CD4-positive, alpha-beta T cell (primary cell): Measurements from ENCODE around the gene TMEM184B. TPM values are rescaled to one million over a fixed set of nuclear protein-coding genes. Genes with fewer than 3 reads are reported as not detected.
A peak's percentile ranks its signal among the peaks of the same experiment; 100 is the strongest.

Experiments
- ATAC-seq: fragments of 200-7000 bp; cut with Tn5 transposase; one replicate; pipeline ENCODE4 v1.10.0; 2022; ENCODE audit warnings: mild to moderate bottlenecking; ENCODE audit not compliant: poor library complexity
- CTCF ChIA-PET: fragments of 350-600 bp; sonication (Branson Sonifier 250); formaldehyde crosslinking; loops from one replicate; lab custom pipeline; 2021; ENCODE audit warnings: antibody characterized with exemption, inconsistent platforms; lab: Charles Lee
- POLR2A ChIA-PET: fragments of 350-600 bp; sonication (Branson Sonifier 250); formaldehyde crosslinking; loops from one replicate; lab custom pipeline; 2021; ENCODE audit warnings: antibody characterized with exemption, inconsistent platforms; lab: Charles Lee
- DNase-seq, 14 experiments: peaks; one replicate each; pipeline ENCODE4 v3.0.0-alpha.2; 2013 to 2020; ENCODE audit warnings: mixed read lengths in 2 of 14
- H3K27ac ChIP-seq, 2 donors: one replicate each; pipeline versions ENCODE4 v1.5.1 to v1.7.0; 2013; ENCODE audit warnings: low read length in 2 of 2, low read depth in 1 of 2, mild to moderate bottlenecking in 1 of 2
- H3K27me3 ChIP-seq, 2 experiments: 1 replicate in 1 of 2; 2 replicates in 1 of 2; pipeline versions ENCODE4 v1.6.1 to v1.7.0; 2013; ENCODE audit warnings: low read length in 2 of 2, control low read depth in 1 of 2, mild to moderate bottlenecking in 1 of 2, moderate library complexity in 1 of 2; ENCODE audit not compliant: insufficient read depth in 2 of 2, control insufficient read depth in 1 of 2
- H3K36me3 ChIP-seq: one replicate; pipeline ENCODE4 v1.6.1; 2013; ENCODE audit warnings: low read length, control low read depth; ENCODE audit not compliant: insufficient read depth
- H3K4me1 ChIP-seq: one replicate; pipeline ENCODE4 v1.6.1; 2013; ENCODE audit warnings: low read length, control low read depth; ENCODE audit not compliant: insufficient read depth
- H3K4me3 ChIP-seq: one replicate; pipeline ENCODE4 v1.5.1; 2013; ENCODE audit warnings: mild to moderate bottlenecking, low read length, moderate library complexity
- H3K9me3 ChIP-seq, 2 experiments: 1 replicate in 1 of 2; 2 replicates in 1 of 2; pipeline versions ENCODE4 v1.6.1 to v1.7.0; 2013; ENCODE audit warnings: low read length in 2 of 2, mild to moderate bottlenecking in 2 of 2, control low read depth in 1 of 2, moderate library complexity in 1 of 2; ENCODE audit not compliant: control insufficient read depth in 1 of 2, insufficient read depth in 1 of 2
- H3K27ac Mint-ChIP-seq: one replicate; pipeline ENCODE4 v1.8.0; 2020; ENCODE audit warnings: mixed read lengths
- H3K27me3 Mint-ChIP-seq: one replicate; pipeline ENCODE4 v1.8.0; 2021; ENCODE audit warnings: mixed read lengths
- H3K36me3 Mint-ChIP-seq: one replicate; pipeline ENCODE4 v1.8.0; 2021; ENCODE audit warnings: low read depth, mixed read lengths
- H3K4me1 Mint-ChIP-seq: one replicate; pipeline ENCODE4 v1.8.0; 2021; ENCODE audit warnings: low read depth, mixed read lengths
- H3K4me3 Mint-ChIP-seq: one replicate; pipeline ENCODE4 v1.8.0; 2020; ENCODE audit warnings: mild to moderate bottlenecking, mixed read lengths
- H3K9me3 Mint-ChIP-seq: one replicate; pipeline ENCODE4 v1.8.0; 2020; ENCODE audit warnings: mixed read lengths
- intact Hi-C, 2 experiments: fragments of 100-400 bp; cut with DNase I in 1 of 2; cut with micrococcal nuclease in 1 of 2; formaldehyde crosslinking; loops; one replicate each; pipeline versions ENCODE4 v1.15.1 to v1.9.0; 2023 to 2025; cut with DNase I, micrococcal nuclease
- total RNA-seq, 174 experiments: library from RNA in 2 of 174; stranded (reverse) in 2 of 174; gene quantifications; one replicate each; pipeline ENCODE4 v1.2.3 and lab custom pipeline; 2021 to 2026
- TF ChIP-seq, protein P1 (sequence below): fragments of 200-600 bp; IDR thresholded peaks from one replicate; pipeline ENCODE4 v1.8.0; 2022; ENCODE audit warnings: antibody characterized with exemption, mild to moderate bottlenecking

The TMEM184B gene
- total RNA-seq, 2 experiments from 2014 or later: 49.3 to 50.1 TPM

DNA sequence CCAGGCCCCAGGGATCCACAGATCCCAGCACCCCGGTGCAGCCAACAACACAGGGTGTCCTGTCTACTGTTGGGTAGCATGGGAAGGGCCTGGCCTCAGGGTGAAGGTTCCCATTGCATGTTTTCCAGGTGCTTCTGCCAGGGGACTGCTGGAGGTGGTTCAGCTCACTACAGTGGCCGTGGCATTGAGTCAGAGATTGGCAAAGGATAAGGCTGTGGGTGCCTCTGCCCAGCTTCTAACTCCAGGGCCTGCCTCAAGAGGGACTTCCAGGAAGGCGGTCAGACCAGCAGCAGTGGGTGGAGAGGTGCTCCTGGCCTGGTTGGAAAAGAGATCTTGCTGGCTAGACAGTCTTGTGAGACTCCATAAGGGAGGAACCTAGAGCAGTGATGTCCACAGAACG is 23.6 kb upstream of the TMEM184B start:
- POLR2A ChIA-PET: no interaction called here
- H3K27ac Mint-ChIP-seq: no peak overlapping the region
- CTCF ChIA-PET: interaction anchor here (0.9 kb wide), 1 partner anchor 15 kb away, joined by 3 read pairs; no protein-coding TSS in a partner anchor

DNA sequence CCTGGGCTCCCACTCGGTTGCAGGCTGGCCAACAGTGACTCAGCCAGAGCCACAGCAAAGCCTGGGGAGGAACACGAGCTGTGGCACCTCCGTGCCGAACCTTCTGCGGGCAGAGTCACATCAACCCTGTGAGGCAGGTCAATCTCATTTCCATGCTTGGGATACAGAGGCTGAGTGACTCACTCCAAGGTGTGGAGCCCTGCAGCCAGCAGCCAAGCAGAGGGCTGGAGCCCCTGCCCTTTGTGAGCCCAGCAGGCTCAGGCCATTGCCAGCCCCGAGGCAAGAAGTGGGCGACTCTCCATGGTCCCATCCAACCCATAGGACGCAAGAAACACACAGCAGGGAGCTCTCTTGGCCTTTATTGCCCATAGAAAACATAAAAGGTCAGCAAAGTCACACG is 23.1 kb upstream of the TMEM184B start:
- CTCF ChIA-PET: interaction anchor here (0.6 to 0.9 kb wide), 2 partner anchors 15 to 333 kb away, joined by 3 read pairs; no protein-coding TSS in a partner anchor
- H3K4me1 ChIP-seq: no peaks in the 10 kb centered on the region
- POLR2A ChIA-PET: no interaction called here
- H3K4me3 ChIP-seq: no peak overlapping the region
- no peak overlapping the region for H3K27ac Mint-ChIP-seq
- no peaks in the 10 kb centered on the region for H3K27me3 ChIP-seq
- H3K9me3 ChIP-seq: no peaks in the 10 kb centered on the region
- H3K4me3 Mint-ChIP-seq: no peak overlapping the region
- H3K36me3 Mint-ChIP-seq: peaks cover 70% of the 10 kb centered on the region
- H3K9me3 Mint-ChIP-seq: no peaks in the 10 kb centered on the region
- no peaks in the 10 kb centered on the region for H3K4me1 Mint-ChIP-seq
- no peak for ATAC-seq
- no peaks in the 10 kb centered on the region for H3K27me3 Mint-ChIP-seq
- peaks cover 70% of the 10 kb centered on the region for H3K36me3 ChIP-seq
- TF ChIP-seq, protein P1, sequence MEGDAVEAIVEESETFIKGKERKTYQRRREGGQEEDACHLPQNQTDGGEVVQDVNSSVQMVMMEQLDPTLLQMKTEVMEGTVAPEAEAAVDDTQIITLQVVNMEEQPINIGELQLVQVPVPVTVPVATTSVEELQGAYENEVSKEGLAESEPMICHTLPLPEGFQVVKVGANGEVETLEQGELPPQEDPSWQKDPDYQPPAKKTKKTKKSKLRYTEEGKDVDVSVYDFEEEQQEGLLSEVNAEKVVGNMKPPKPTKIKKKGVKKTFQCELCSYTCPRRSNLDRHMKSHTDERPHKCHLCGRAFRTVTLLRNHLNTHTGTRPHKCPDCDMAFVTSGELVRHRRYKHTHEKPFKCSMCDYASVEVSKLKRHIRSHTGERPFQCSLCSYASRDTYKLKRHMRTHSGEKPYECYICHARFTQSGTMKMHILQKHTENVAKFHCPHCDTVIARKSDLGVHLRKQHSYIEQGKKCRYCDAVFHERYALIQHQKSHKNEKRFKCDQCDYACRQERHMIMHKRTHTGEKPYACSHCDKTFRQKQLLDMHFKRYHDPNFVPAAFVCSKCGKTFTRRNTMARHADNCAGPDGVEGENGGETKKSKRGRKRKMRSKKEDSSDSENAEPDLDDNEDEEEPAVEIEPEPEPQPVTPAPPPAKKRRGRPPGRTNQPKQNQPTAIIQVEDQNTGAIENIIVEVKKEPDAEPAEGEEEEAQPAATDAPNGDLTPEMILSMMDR: no peak
- intact Hi-C loops: no loop called here
- no peak overlapping the region for H3K27ac ChIP-seq
- peak in 1 of 14 experiments; percentile 8 for DNase-seq

More for the DNA sequence above, 23.6 kb upstream of the TMEM184B start:
- no peaks in the 10 kb centered on the region for H3K9me3 ChIP-seq
- no peak overlapping the region for H3K4me3 ChIP-seq
- Mint-ChIP-seq H3K4me1 (no peaks in the 10 kb centered on the region), H3K36me3 (peaks cover 71% of the 10 kb centered on the region), H3K27me3 (no peaks in the 10 kb centered on the region), H3K9me3 (no peaks in the 10 kb centered on the region), H3K4me3 (no peak overlapping the region)
- DNase-seq (no peak), ATAC-seq (no peak)
- no peaks in the 10 kb centered on the region for H3K4me1 ChIP-seq
- no peak overlapping the region for H3K27ac ChIP-seq
- H3K27me3 ChIP-seq: no peaks in the 10 kb centered on the region
- intact Hi-C loops: no loop called here
- peaks cover 74% of the 10 kb centered on the region for H3K36me3 ChIP-seq
- TF ChIP-seq, protein P1: no peak

DNA sequence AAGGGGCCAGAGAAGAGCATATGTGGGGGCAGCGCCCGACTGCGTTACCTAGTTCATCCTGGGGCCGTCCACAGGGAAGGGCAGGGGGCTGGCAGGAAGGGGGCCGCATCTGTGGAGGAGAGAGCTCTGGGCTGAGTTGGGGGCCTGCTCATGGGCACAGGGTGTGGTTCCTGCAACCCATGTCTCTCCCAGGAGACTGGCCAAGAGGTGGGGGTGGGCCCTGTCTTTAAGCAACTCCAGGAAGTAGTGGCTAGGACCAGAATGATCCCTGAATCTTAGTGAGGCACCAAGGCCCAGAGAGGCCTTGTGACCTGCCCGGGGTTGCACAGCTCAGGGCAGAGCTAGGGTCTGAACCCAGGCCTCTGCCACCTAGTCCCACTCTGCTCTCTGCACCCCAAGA is 22.5 kb upstream of the TMEM184B start:
- Histone ChIP-seq H3K4me3 (no peak overlapping the region), H3K36me3 (peaks cover 64% of the 10 kb centered on the region), H3K9me3 (no peaks in the 10 kb centered on the region), H3K27me3 (no peaks in the 10 kb centered on the region), H3K27ac (no peak overlapping the region), H3K4me1 (no peaks in the 10 kb centered on the region)
- peak in 1 of 14 experiments; percentile 6 for DNase-seq
- Mint-ChIP-seq H3K4me1 (no peaks in the 10 kb centered on the region), H3K27me3 (no peaks in the 10 kb centered on the region), H3K4me3 (no peak overlapping the region), H3K36me3 (peaks cover 65% of the 10 kb centered on the region), H3K9me3 (no peaks in the 10 kb centered on the region), H3K27ac (no peak overlapping the region)
- no peak for ATAC-seq
- intact Hi-C loops: no loop called here
- POLR2A ChIA-PET: no interaction called here
- CTCF ChIA-PET: interaction anchor here (0.6 kb wide), 1 partner anchor 333 kb away, joined by 3 read pairs; no protein-coding TSS in a partner anchor
- TF ChIP-seq, protein P1: no peak
